ENCODE results near the gene CCDC116.
"Not testable (repeated sequence)": the region's sequence is repeated elsewhere in the genome, so short reads cannot be mapped to it uniquely, and the experiment has no call there.

CCDC116 gene

GRCh38 chr22:21632237-21632895 lies at the start of gene CCDC116:
TSS of gene CCDC116 (plus strand) at chr22:21632760. CDS start at chr22:21633182, 422 bp downstream.
- no peak for DNase-seq

- DNase-seq = no peak
These were observed 49.5 kb upstream of the CCDC116 start for GRCh38 chr22:21582801-21583740.

GRCh38 chr22:21585389-21585788 lies 47.2 kb upstream of the CCDC116 start:
- no peak for DNase-seq

- DNase-seq = no peak
These were observed 44.6 kb upstream of the CCDC116 start for GRCh38 chr22:21587803-21588611.

- no peak for DNase-seq
These were observed 43.2 kb upstream of the CCDC116 start for GRCh38 chr22:21589396-21589795.

GRCh38 chr22:21590809-21591641 lies 41.5 kb upstream of the CCDC116 start:
- no peak for DNase-seq

- no peak for DNase-seq
These were observed 40.9 kb upstream of the CCDC116 start for GRCh38 chr22:21591695-21592094.

- no peak for DNase-seq
These were observed 40.1 kb upstream of the CCDC116 start for GRCh38 chr22:21592422-21592821.

- DNase-seq = no peak
These were observed 38.9 kb upstream of the CCDC116 start for GRCh38 chr22:21593406-21594232.

- DNase-seq = no peak
These were observed 37.6 kb upstream of the CCDC116 start for GRCh38 chr22:21594865-21595452.

GRCh38 chr22:21596356-21597135 lies 36.0 kb upstream of the CCDC116 start:
- DNase-seq = not testable (repeated sequence)

GRCh38 chr22:21598302-21598701 lies 34.3 kb upstream of the CCDC116 start:
- DNase-seq = no peak

GRCh38 chr22:21599053-21599893 lies 33.3 kb upstream of the CCDC116 start:
- DNase-seq = no peak

- DNase-seq = no peak
These were observed 30.0 kb upstream of the CCDC116 start for GRCh38 chr22:21602579-21602978.

- no peak for DNase-seq
These were observed 28.6 kb upstream of the CCDC116 start for GRCh38 chr22:21603973-21604372.

GRCh38 chr22:21605887-21606564 lies 26.5 kb upstream of the CCDC116 start:
- DNase-seq = no peak

- no peak for DNase-seq
These were observed 25.8 kb upstream of the CCDC116 start for GRCh38 chr22:21606775-21607174.

GRCh38 chr22:21609556-21610157 lies 22.9 kb upstream of the CCDC116 start:
- DNase-seq = not testable (repeated sequence)
